ENCODE results near the gene KCNN3. TPM values are rescaled to one million over a fixed set of nuclear protein-coding genes. Genes with fewer than 3 reads are reported as not detected.

Gene KCNN3
- total RNA-seq, 2 donors from 2014 or later, result 0.12 to 0.29 TPM

DNA sequence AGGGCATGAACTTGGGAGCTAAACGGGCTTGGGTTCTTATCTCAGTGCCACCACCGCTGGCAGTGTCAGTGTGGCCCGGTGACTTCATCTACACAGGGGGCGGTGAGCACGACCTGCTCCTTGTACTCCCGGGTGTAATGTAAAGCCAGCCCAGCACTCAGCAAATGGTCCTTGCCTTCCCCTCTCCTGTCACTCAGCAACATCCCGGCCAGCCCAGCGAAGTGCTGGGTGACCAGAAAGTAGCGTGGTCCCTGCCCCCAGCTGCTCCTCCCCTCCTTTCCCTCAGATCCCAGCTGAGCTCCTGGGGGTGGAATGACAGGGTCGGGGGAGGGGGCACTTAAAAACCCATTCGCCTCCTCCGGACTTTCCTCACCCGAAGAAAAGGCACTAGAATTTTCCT is 7.2 kb downstream of the KCNN3 start:
- ATAC-seq, result no peak
- Mint-ChIP-seq H3K27ac (no peak overlapping the region), H3K36me3 (ENCODE audit: low read depth) (no peaks in the 10 kb centered on the region), H3K4me3 (no peak overlapping the region), H3K27me3 (peaks cover 80% of the 10 kb centered on the region), H3K4me1 (peaks cover 10% of the 10 kb centered on the region)
- no peaks in the 10 kb centered on the region for H3K9me3 ChIP-seq (ENCODE audit: control insufficient read depth, low read length, poor library complexity, severe bottlenecking)
- no peak for DNase-seq

- Mint-ChIP-seq H3K27ac (no peak overlapping the region), H3K27me3 (peaks cover 76% of the 10 kb centered on the region), H3K4me3 (no peak overlapping the region), H3K4me1 (peaks cover 13% of the 10 kb centered on the region), H3K36me3 (ENCODE audit: low read depth) (no peaks in the 10 kb centered on the region)
- no peak for ATAC-seq
- no peaks in the 10 kb centered on the region for H3K9me3 ChIP-seq (ENCODE audit: control insufficient read depth, low read length, poor library complexity, severe bottlenecking)
- no peak for DNase-seq
Observed at GRCh38 chr1:154861607-154862094, 8.4 kb downstream of the KCNN3 start.

DNA sequence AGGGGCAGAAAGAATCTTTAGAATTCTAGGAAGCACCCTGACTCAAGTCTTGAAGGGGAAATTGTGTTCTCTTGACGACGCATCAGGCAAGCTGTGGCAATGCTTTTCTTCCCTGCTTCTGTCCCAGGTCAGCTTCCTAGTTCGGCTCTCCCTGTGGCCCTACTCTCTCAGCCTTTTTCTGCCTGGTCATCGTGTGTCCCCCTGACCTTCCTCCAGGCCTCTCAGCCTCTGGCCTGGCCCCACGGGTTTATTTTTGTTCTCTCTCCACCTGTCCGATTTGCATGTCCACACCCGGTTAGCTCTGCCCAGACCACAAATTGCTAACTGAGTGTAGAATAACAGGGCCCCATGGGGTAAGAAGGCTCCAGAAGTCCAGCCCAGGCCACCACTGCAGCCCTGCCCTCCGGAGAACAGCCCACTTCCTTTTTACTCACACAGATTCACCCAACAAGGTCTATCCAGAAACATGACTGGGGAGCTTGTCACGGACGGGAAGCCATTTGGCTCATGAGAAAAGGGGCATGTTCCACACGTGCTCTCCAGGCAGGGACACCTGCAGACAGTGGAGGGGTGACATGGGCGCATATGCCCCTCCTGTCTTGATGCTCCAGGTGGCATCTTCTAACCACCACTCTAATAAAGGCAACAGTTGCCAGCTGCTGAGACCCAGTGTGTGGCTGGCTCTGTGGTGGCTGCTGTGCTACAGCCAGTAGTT is 9.8 kb downstream of the KCNN3 start:
- Mint-ChIP-seq H3K4me3 (no peak overlapping the region), H3K27me3 (peaks cover 68% of the 10 kb centered on the region), H3K4me1 (peaks cover 15% of the 10 kb centered on the region), H3K27ac (no peak overlapping the region), H3K36me3 (ENCODE audit: low read depth) (no peaks in the 10 kb centered on the region)
- no peaks in the 10 kb centered on the region for H3K9me3 ChIP-seq (ENCODE audit: control insufficient read depth, low read length, poor library complexity, severe bottlenecking)
- no peak for DNase-seq
- peak; percentile 18 for ATAC-seq

DNA sequence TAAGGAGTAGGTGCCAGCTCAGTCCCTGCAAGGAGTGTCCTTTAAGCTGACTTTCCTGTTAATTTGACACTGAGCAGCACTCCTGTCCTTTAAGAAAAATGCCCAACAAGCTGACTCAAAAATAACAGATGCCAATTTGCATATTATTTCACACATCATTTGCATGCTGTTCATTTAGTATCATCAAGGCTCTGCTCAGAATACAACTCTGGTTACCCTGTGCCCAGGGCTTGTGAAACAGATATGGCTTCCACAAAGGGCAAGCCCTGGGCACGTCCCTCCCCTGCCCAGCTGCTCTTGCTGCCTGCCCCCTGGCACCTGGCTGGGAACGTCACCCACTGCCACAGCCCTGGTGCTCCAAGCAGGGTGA is 10.3 kb downstream of the KCNN3 start:
- Mint-ChIP-seq H3K36me3 (ENCODE audit: low read depth) (no peaks in the 10 kb centered on the region), H3K27me3 (peaks cover 68% of the 10 kb centered on the region), H3K27ac (no peak overlapping the region), H3K4me1 (peaks cover 15% of the 10 kb centered on the region), H3K4me3 (no peak overlapping the region)
- DNase-seq (no peak), ATAC-seq (no peak)
- H3K9me3 ChIP-seq (ENCODE audit: control insufficient read depth, low read length, poor library complexity, severe bottlenecking), result no peaks in the 10 kb centered on the region

- Mint-ChIP-seq H3K4me1 (peaks cover 15% of the 10 kb centered on the region), H3K36me3 (ENCODE audit: low read depth) (no peaks in the 10 kb centered on the region), H3K27ac (no peak overlapping the region), H3K27me3 (peaks cover 63% of the 10 kb centered on the region), H3K4me3 (no peak overlapping the region)
- DNase-seq, result no peak
- H3K9me3 ChIP-seq (ENCODE audit: control insufficient read depth, low read length, poor library complexity, severe bottlenecking), result no peaks in the 10 kb centered on the region
- ATAC-seq, result no peak
Observed at GRCh38 chr1:154859151-154859785, 10.8 kb downstream of the KCNN3 start.

- no peak for DNase-seq
- Mint-ChIP-seq H3K27me3 (peaks cover 48% of the 10 kb centered on the region), H3K4me3 (no peak overlapping the region), H3K36me3 (ENCODE audit: low read depth) (no peaks in the 10 kb centered on the region), H3K4me1 (peaks cover 10% of the 10 kb centered on the region), H3K27ac (no peak overlapping the region)
- H3K9me3 ChIP-seq (ENCODE audit: control insufficient read depth, low read length, poor library complexity, severe bottlenecking), result no peaks in the 10 kb centered on the region
- no peak for ATAC-seq
Observed at GRCh38 chr1:154857441-154858215, 12.5 kb downstream of the KCNN3 start.

DNA sequence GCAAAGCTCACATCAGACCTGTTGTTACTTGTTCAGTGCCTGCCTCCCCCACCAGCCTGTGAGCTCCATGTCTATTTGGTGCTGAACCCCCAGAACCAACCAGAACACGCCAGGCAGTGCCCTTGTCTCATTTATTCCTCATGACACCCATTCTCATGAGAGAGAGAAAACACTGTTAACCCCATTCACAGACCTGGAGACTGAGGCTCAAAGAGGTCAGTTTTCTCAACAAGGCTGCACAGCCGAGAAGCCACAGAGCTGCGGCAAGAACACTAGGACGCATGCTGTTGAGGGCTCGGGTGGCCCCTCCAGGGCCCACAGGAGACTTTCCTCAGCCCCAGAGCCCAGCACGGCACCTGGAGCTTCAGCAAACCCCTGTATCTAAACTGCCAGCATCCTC is 13.1 kb downstream of the KCNN3 start:
- Mint-ChIP-seq H3K4me3 (no peak overlapping the region), H3K27me3 (peaks cover 42% of the 10 kb centered on the region), H3K4me1 (peaks cover 9% of the 10 kb centered on the region), H3K27ac (no peak overlapping the region), H3K36me3 (ENCODE audit: low read depth) (no peaks in the 10 kb centered on the region)
- no peaks in the 10 kb centered on the region for H3K9me3 ChIP-seq (ENCODE audit: control insufficient read depth, low read length, poor library complexity, severe bottlenecking)
- DNase-seq (no peak), ATAC-seq (no peak)

DNA sequence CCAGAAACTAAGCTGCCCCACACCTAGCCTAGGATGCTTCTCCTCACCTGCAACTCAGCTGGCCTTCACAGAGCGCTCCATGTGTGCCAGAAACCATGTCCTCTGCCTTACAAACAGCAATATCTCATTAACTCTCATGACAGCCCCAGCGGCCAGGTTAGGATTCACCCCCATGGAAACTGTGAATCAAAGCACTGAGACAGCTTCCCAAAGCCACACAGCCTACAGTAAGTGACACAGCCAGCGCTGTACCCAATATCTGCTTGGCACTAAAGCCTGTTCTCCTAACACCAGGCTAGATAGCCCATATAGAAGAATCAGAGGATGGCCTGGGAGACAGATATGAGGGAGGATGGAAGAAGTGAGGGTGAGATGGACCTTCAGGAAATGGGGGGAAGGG is 13.5 kb downstream of the KCNN3 start:
- no peak overlapping the region for H3K27ac Mint-ChIP-seq

GRCh38 chr1:154856049-154856448 is 14.0 kb downstream of the KCNN3 start:
- DNase-seq (no peak), ATAC-seq (no peak)
- H3K9me3 ChIP-seq (ENCODE audit: control insufficient read depth, low read length, poor library complexity, severe bottlenecking), result no peaks in the 10 kb centered on the region
- Mint-ChIP-seq H3K27ac (no peak overlapping the region), H3K4me3 (no peak overlapping the region), H3K36me3 (ENCODE audit: low read depth) (no peaks in the 10 kb centered on the region), H3K4me1 (peaks cover 9% of the 10 kb centered on the region), H3K27me3 (peaks cover 35% of the 10 kb centered on the region)

More for the DNA sequence above, 13.5 kb downstream of the KCNN3 start:
- Mint-ChIP-seq H3K36me3 (ENCODE audit: low read depth) (no peaks in the 10 kb centered on the region), H3K4me1 (peaks cover 9% of the 10 kb centered on the region), H3K4me3 (no peak overlapping the region), H3K27me3 (peaks cover 40% of the 10 kb centered on the region)
- ATAC-seq, result no peak
- H3K9me3 ChIP-seq (ENCODE audit: control insufficient read depth, low read length, poor library complexity, severe bottlenecking), result no peaks in the 10 kb centered on the region
- no peak for DNase-seq

DNA sequence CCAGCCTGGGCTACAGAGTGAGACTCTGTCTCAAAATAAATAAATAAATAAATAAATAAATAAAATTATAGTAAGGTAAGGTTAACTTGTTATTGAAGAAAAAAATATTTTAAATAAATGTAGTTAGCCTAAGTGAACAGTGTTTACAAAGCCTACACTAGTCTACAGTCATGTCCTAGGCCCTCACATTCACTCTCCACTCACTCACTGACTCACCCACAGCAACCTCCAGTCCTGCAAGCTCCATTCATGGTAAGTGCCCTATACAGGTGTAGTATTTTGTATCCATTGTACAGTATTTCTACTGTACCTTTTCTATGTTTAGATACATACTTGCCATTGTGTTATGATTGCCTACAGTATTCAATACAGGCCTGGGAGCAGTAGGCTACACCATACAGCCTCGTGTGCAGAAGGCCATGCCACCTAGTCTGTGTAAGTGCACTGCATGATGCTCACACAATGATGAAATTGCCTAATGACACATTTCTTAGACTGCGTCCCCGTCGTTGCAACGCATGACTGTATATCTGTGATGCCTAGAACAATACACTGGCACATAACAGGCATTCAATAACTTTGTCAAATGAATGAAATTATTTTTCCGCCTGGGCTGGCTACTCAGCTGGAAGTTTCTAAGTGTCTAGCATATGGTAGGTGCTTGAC is 14.8 kb downstream of the KCNN3 start:
- no peak for ATAC-seq
- H3K9me3 ChIP-seq (ENCODE audit: control insufficient read depth, low read length, poor library complexity, severe bottlenecking), result no peaks in the 10 kb centered on the region
- Mint-ChIP-seq H3K27me3 (peaks cover 32% of the 10 kb centered on the region), H3K27ac (no peak overlapping the region), H3K4me3 (no peak overlapping the region), H3K4me1 (peaks cover 8% of the 10 kb centered on the region), H3K36me3 (ENCODE audit: low read depth) (no peaks in the 10 kb centered on the region)
- no peak for DNase-seq

- H3K9me3 ChIP-seq (ENCODE audit: control insufficient read depth, low read length, poor library complexity, severe bottlenecking), result no peaks in the 10 kb centered on the region
- no peak for DNase-seq
- no peak overlapping the region for H3K27ac Mint-ChIP-seq
- H3K27me3 Mint-ChIP-seq, result peaks cover 34% of the 10 kb centered on the region
- no peak for ATAC-seq
- H3K4me1 Mint-ChIP-seq, result peaks cover 10% of the 10 kb centered on the region
- H3K4me3 Mint-ChIP-seq, result no peak overlapping the region
- H3K36me3 Mint-ChIP-seq (ENCODE audit: low read depth), result no peaks in the 10 kb centered on the region
Observed at GRCh38 chr1:154852845-154853244, 17.2 kb downstream of the KCNN3 start.

DNA sequence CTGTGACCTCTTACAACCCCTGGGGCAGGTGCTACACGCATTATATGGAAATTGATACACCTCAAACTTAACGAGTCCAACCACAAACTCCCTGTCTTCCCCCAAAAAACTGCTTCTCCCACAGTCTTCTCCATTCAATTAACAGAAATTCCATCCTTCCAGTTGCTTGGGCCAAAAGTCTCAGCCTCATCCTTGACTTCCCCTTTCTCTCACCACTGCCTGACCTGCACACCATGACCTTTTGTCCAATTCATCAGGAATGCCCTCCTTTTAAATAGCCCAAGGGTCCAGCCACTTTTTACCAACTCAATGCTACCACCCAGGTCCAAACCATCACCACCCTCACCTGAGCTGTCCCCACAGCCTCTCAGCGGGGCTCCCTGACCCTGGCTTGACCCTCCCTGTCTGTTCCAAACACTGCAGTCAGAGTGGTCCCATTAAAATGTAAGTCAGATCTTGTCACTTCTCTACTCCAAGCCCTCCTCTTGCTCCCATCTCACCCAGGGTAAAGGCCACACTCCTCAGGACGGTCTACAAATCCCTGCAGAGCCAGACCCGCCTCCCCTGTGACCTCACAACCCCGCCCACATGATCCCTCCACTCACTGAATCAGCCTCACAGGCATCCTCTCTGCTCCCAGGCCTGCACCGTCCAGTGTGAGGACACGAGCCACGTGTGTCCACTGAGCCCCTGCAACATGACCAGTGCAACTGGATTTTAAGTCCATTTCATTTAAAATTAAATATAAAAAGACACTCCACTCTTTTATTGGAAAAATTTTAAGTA is 18.5 kb downstream of the KCNN3 start:
- Mint-ChIP-seq H3K27ac (no peak overlapping the region), H3K4me3 (no peak overlapping the region), H3K27me3 (peaks cover 31% of the 10 kb centered on the region), H3K4me1 (peaks cover 7% of the 10 kb centered on the region), H3K36me3 (ENCODE audit: low read depth) (no peaks in the 10 kb centered on the region)
- no peaks in the 10 kb centered on the region for H3K9me3 ChIP-seq (ENCODE audit: control insufficient read depth, low read length, poor library complexity, severe bottlenecking)
- ATAC-seq (no peak), DNase-seq (no peak)

Measured in T-helper 17 cell (primary cell).